PC-9 (cell line): ENCODE measurements around the gene ZNF471.

Experiments
- EZH2 ChIP-seq: fragments of 200-600 bp; sonication (generic); IDR thresholded peaks from 2 replicates; pipeline ENCODE4 v1.8.0; 2017; ENCODE audit warnings: antibody characterized with exemption, low read depth
- TF ChIP-seq, protein P1 (sequence below): fragments of 200-600 bp; sonication (generic); conservative IDR thresholded peaks from 2 replicates; pipeline ENCODE4 v1.6.1; 2017; ENCODE audit warnings: mixed run types, antibody characterized with exemption, mild to moderate bottlenecking, moderate library complexity

DNA sequence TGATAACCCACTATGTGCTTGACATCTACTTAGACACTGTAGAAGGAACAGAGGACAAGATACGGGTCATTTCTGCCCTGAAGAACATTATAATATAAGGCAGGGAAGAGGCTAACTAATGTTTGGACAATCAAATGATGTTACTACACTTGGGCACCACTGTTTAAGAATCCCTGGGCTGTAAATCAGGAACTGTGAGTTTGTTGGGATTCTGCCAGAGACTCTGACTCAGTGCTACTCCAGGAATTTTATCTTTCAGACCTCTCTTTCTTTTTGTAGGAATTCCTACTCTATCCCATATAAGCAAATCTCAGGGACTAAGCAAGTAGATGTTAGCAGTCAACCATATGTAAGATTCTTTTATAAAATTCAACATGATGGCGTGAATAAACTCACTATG is 3.1 kb upstream of the ZNF471 start:
- TF ChIP-seq, protein P1, sequence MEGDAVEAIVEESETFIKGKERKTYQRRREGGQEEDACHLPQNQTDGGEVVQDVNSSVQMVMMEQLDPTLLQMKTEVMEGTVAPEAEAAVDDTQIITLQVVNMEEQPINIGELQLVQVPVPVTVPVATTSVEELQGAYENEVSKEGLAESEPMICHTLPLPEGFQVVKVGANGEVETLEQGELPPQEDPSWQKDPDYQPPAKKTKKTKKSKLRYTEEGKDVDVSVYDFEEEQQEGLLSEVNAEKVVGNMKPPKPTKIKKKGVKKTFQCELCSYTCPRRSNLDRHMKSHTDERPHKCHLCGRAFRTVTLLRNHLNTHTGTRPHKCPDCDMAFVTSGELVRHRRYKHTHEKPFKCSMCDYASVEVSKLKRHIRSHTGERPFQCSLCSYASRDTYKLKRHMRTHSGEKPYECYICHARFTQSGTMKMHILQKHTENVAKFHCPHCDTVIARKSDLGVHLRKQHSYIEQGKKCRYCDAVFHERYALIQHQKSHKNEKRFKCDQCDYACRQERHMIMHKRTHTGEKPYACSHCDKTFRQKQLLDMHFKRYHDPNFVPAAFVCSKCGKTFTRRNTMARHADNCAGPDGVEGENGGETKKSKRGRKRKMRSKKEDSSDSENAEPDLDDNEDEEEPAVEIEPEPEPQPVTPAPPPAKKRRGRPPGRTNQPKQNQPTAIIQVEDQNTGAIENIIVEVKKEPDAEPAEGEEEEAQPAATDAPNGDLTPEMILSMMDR, result no peak
- TF ChIP-seq EZH2, result no peak
